Upper lobe of right lung (tissue), 1 donor: Measurements from ENCODE around the gene SERPINA4. TPM values are rescaled to one million over a fixed set of nuclear protein-coding genes. Genes with fewer than 3 reads are reported as not detected.

Source experiments
- ATAC-seq: fragments of 200-7000 bp; cut with Tn5 transposase; one replicate; pipeline ENCODE4 v1.9.1; 2020; ENCODE audit warnings: mild to moderate bottlenecking, moderate library complexity
- DNase-seq: peaks from one replicate; pipeline ENCODE4 v3.0.0-alpha.2; 2020
- H3K27ac ChIP-seq: fragments of 200-600 bp; one replicate; pipeline ENCODE4 v1.8.0; 2022
- H3K27me3 ChIP-seq: fragments of 200-600 bp; one replicate; pipeline ENCODE4 v1.8.0; 2022; ENCODE audit warnings: mild to moderate bottlenecking
- H3K36me3 ChIP-seq: fragments of 200-600 bp; one replicate; pipeline ENCODE4 v1.8.0; 2022
- H3K4me1 ChIP-seq: fragments of 200-600 bp; one replicate; pipeline ENCODE4 v1.8.0; 2022
- H3K4me3 ChIP-seq: fragments of 200-600 bp; one replicate; pipeline ENCODE4 v1.8.0; 2022; ENCODE audit warnings: mild to moderate bottlenecking
- H3K9me3 ChIP-seq: fragments of 200-600 bp; one replicate; pipeline ENCODE4 v1.8.0; 2022
- intact Hi-C: fragments of 100-400 bp; cut with DNase I; formaldehyde crosslinking; loops from one replicate; pipeline ENCODE4 v1.11.0; 2022
- total RNA-seq: library from RNA; stranded (reverse); fragmentation: NEBNext Ultra II Directional; extraction: Animal tissue kit (Norgen Biotek cat#: 25700); gene quantifications from one replicate; pipeline ENCODE4 v1.2.1, GENCODE V29; 2021
- TF ChIP-seq, protein P1 (sequence below): fragments of 200-600 bp; IDR thresholded peaks from one replicate; pipeline ENCODE4 v1.8.0; 2022; ENCODE audit warnings: antibody characterized with exemption
- donor health status: DM: no; HTN: yes; CAD: no; lungs with severe emphysema.

Gene SERPINA4
- total RNA-seq, 1 donor from 2014 or later = not detected

- DNase-seq = no peak
- Histone ChIP-seq H3K27me3 (no peaks in the 10 kb centered on the region), H3K4me3 (no peak overlapping the region), H3K36me3 (no peaks in the 10 kb centered on the region), H3K4me1 (no peaks in the 10 kb centered on the region), H3K27ac (no peak overlapping the region), H3K9me3 (peaks cover 21% of the 10 kb centered on the region)
- intact Hi-C loops = no loop called here
- TF ChIP-seq, protein P1, sequence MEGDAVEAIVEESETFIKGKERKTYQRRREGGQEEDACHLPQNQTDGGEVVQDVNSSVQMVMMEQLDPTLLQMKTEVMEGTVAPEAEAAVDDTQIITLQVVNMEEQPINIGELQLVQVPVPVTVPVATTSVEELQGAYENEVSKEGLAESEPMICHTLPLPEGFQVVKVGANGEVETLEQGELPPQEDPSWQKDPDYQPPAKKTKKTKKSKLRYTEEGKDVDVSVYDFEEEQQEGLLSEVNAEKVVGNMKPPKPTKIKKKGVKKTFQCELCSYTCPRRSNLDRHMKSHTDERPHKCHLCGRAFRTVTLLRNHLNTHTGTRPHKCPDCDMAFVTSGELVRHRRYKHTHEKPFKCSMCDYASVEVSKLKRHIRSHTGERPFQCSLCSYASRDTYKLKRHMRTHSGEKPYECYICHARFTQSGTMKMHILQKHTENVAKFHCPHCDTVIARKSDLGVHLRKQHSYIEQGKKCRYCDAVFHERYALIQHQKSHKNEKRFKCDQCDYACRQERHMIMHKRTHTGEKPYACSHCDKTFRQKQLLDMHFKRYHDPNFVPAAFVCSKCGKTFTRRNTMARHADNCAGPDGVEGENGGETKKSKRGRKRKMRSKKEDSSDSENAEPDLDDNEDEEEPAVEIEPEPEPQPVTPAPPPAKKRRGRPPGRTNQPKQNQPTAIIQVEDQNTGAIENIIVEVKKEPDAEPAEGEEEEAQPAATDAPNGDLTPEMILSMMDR = no peak
- ATAC-seq = no peak
Observed at GRCh38 chr14:94615254-94615653, 54.0 kb downstream of the SERPINA4 start.

DNA sequence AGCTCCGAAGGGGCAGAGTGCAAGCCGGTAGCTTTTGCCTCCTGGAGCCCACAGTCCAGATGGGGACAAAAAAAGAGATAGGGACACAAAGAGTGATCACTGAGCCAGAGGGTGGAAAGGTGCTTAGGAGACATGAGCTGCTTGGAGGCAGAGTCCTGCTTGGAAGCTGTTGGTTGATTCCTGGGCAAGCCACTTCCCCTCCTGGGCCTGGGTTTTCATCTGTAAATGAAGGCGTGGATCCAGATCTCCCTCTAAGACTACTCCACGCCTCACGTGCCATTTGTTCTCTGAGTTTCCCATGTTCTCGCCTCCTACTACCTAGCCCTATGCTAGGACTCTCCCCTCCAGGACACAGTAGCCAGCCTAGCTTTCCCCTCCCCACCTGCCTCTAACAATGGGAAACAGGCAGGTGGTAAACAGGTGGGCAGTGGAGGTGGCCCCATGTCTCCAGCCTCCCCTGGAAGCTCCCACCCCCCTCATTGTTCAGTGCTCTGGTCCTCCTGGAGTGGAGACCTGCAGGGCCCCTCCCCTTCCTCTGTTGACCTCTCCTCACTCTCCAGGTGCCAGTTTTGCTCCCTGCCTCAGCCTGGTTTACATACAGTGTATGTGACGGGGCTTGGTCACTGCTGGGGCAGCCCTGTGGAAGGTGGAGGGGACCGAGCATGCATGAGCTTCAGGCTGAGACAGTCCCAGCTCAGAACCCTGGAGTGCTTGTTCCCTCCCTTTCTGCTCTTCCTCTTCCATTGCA lies 54.8 kb downstream of the SERPINA4 start:
- no peaks in the 10 kb centered on the region for H3K36me3 ChIP-seq
- no peak for ATAC-seq

GRCh38 chr14:94617366-94617941 lies 56.2 kb downstream of the SERPINA4 start:
- Histone ChIP-seq H3K27me3 (no peaks in the 10 kb centered on the region), H3K4me1 (no peaks in the 10 kb centered on the region), H3K4me3 (no peak overlapping the region), H3K9me3 (peaks cover 21% of the 10 kb centered on the region), H3K36me3 (no peaks in the 10 kb centered on the region), H3K27ac (no peak overlapping the region)
- TF ChIP-seq, protein P1 = no peak
- intact Hi-C loops = no loop called here
- DNase-seq (no peak), ATAC-seq (no peak)

More for the DNA sequence above, 54.8 kb downstream of the SERPINA4 start:
- intact Hi-C loops = no loop called here
- no peak overlapping the region for H3K4me3 ChIP-seq
- TF ChIP-seq, protein P1 = no peak
- no peaks in the 10 kb centered on the region for H3K4me1 ChIP-seq
- H3K9me3 ChIP-seq = peaks cover 21% of the 10 kb centered on the region
- no peak overlapping the region for H3K27ac ChIP-seq
- DNase-seq = no peak
- no peaks in the 10 kb centered on the region for H3K27me3 ChIP-seq

DNA sequence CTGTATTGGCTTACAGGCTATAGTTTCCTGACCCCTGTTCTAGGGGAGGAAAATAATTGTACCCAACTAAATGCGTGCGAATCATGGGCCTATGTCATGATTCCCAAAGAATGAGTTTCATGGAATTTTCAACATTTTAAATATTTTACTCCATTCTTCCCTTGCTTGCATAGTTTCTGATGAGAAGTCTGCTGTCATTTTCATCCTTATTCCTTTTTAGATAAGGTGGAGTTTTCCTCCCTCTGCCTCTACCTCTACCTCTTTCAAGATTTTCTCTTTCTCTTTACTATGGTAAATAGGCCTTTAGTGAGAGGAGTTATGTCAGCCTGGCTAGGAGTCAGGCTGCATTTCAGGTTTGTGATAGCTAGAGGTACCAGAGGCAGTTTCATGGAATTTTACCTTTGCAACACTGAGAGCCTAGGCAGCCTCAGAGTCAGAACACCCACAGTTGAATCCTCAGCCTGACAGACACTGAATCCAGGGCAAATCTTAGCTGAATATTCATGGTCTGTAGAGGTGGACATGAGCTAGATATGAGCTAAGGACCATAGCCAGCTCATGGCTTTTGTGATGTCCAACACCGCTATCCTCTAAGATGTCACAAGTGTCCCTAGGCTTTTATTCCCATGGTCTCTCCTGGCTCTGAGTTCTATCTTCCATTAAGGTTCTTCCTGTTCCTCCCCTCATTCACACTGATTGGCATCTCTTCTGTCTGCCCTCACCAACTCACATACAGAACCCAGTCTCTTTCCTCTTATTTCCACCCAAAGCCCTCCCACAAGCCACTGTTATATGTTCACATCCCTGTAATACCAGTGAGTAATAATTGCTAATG lies 57.0 kb downstream of the SERPINA4 start:
- Histone ChIP-seq H3K27ac (no peak overlapping the region), H3K4me1 (no peaks in the 10 kb centered on the region), H3K4me3 (no peak overlapping the region), H3K27me3 (no peaks in the 10 kb centered on the region), H3K36me3 (no peaks in the 10 kb centered on the region), H3K9me3 (peaks cover 21% of the 10 kb centered on the region)
- TF ChIP-seq, protein P1 = no peak
- intact Hi-C loops = no loop called here
- DNase-seq = no peak
- no peak for ATAC-seq

DNA sequence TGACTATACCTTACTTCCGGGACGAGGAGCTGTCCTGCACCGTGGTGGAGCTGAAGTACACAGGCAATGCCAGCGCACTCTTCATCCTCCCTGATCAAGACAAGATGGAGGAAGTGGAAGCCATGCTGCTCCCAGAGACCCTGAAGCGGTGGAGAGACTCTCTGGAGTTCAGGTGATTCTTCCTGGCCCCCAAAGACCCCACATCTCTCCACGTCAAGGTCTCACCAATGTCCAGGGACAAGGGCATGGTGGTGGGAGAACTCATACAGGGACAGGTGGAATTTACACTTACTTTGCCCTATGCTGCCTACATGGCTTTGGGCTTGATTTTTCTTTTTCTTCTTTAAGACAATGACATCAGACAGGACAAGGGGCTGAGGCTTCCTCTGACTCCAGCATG lies 58.1 kb downstream of the SERPINA4 start:
- no peak overlapping the region for H3K4me3 ChIP-seq

More for the DNA sequence above, 58.1 kb downstream of the SERPINA4 start:
- H3K36me3 ChIP-seq = no peaks in the 10 kb centered on the region
- ATAC-seq (no peak), DNase-seq (no peak)
- intact Hi-C loops = no loop called here
- H3K9me3 ChIP-seq = peaks cover 21% of the 10 kb centered on the region
- no peak overlapping the region for H3K27ac ChIP-seq
- TF ChIP-seq, protein P1 = no peak
- no peaks in the 10 kb centered on the region for H3K4me1 ChIP-seq
- no peaks in the 10 kb centered on the region for H3K27me3 ChIP-seq

Other genes with a start within 250 kb of the SERPINA4 start
- not detected for gene SERPINA6, start 238.1 kb upstream of the SERPINA4 start, total RNA-seq
- gene SERPINA2, start 194.7 kb upstream of the SERPINA4 start, total RNA-seq = not detected
- 1,017 TPM for gene SERPINA1, start 172.8 kb upstream of the SERPINA4 start, total RNA-seq
- not detected for gene SERPINA11, start 108.6 kb upstream of the SERPINA4 start, total RNA-seq
- gene SERPINA9, start 85.2 kb upstream of the SERPINA4 start, total RNA-seq = not detected
- not detected for gene SERPINA12, start 52.0 kb upstream of the SERPINA4 start, total RNA-seq
- gene SERPINA5, start 20.0 kb downstream of the SERPINA4 start, total RNA-seq = 0.41 TPM
- 36.4 TPM for gene SERPINA3, start 50.9 kb downstream of the SERPINA4 start, total RNA-seq
- gene GSC, start 208.7 kb downstream of the SERPINA4 start, total RNA-seq = not detected